PC-3 (cell line): ENCODE measurements around the gene PSMB5. TPM values are rescaled to one million over a fixed set of nuclear protein-coding genes. Genes with fewer than 3 reads are reported as not detected.

Experiments
- ATAC-seq: fragments of 200-7000 bp; cut with Tn5 transposase; 2 replicates; pipeline ENCODE4 v1.9.1; 2020; ENCODE audit warnings: mild to moderate bottlenecking, moderate library complexity
- BruUV-seq: library from RNA; stranded (reverse); fragments of 400-500 nt; replicated peaks from 2 replicates; lab custom pipeline; 2021; lab: Mats Ljungman, UMichigan
- CTCF ChIA-PET: fragments of 300-600 bp; sonication (Branson Sonifier 250); formaldehyde crosslinking; loops from one replicate; lab custom pipeline; 2022; ENCODE audit warnings: antibody characterized with exemption; lab: Charles Lee
- POLR2A ChIA-PET: fragments of 300-600 bp; sonication (Branson Sonifier 250); formaldehyde crosslinking; loops from one replicate; lab custom pipeline; 2022; ENCODE audit warnings: antibody characterized with exemption; ENCODE audit not compliant: unreplicated experiment; lab: Charles Lee
- DNase-seq: peaks from one replicate; pipeline ENCODE4 v3.0.0-alpha.2; 2015
- H2AFZ ChIP-seq: fragments of 300-600 bp; sonication (generic); 2 replicates; pipeline ENCODE4 v1.6.0; 2016; ENCODE audit warnings: antibody characterized with exemption, low read length
- H3F3A ChIP-seq: fragments of 300-600 bp; sonication (generic); one replicate; pipeline ENCODE4 v1.6.0; 2017; ENCODE audit warnings: antibody characterized with exemption, low read length, control low read depth, mild to moderate bottlenecking; ENCODE audit not compliant: unreplicated experiment
- H3K27ac ChIP-seq: fragments of 300-600 bp; sonication (generic); 2 replicates; pipeline ENCODE4 v1.5.1; 2016; ENCODE audit warnings: mild to moderate bottlenecking, low read length
- H3K27me3 ChIP-seq: fragments of 300-600 bp; sonication (generic); 2 replicates; pipeline ENCODE4 v1.6.1; 2016; ENCODE audit warnings: low read length, mixed read lengths
- H3K36me3 ChIP-seq: fragments of 300-600 bp; sonication (generic); 2 replicates; pipeline ENCODE4 v1.6.1; 2016; ENCODE audit warnings: low read depth, mixed run types, low read length, mixed read lengths
- H3K4me1 ChIP-seq: fragments of 300-600 bp; sonication (generic); 2 replicates; pipeline ENCODE4 v1.5.1; 2016; ENCODE audit warnings: low read length; ENCODE audit not compliant: insufficient read depth
- H3K4me2 ChIP-seq: fragments of 300-600 bp; sonication (generic); 2 replicates; pipeline ENCODE4 v1.6.0; 2016; ENCODE audit warnings: low read length
- H3K4me3 ChIP-seq: fragments of 300-600 bp; sonication (generic); 2 replicates; pipeline ENCODE4 v1.5.1; 2016; ENCODE audit warnings: mild to moderate bottlenecking, low read length, mixed read lengths
- H3K79me2 ChIP-seq: fragments of 300-600 bp; sonication (generic); 2 replicates; pipeline ENCODE4 v1.6.1; 2017; ENCODE audit warnings: low read length, mixed read lengths
- H3K9ac ChIP-seq: fragments of 300-600 bp; sonication (generic); 2 replicates; pipeline ENCODE4 v1.6.0; 2016; ENCODE audit warnings: mild to moderate bottlenecking, low read length
- H3K9me2 ChIP-seq: fragments of 300-600 bp; sonication (generic); replicated peaks from 2 replicates; pipeline ENCODE4 v1.6.1; 2016; ENCODE audit warnings: mixed run types, low read length, mixed read lengths
- H3K9me3 ChIP-seq: fragments of 300-600 bp; sonication (generic); 2 replicates; pipeline ENCODE4 v1.6.1; 2016; ENCODE audit warnings: low read length, mixed read lengths
- H4K20me1 ChIP-seq: fragments of 300-600 bp; sonication (generic); 2 replicates; pipeline ENCODE4 v1.6.1; 2016; ENCODE audit warnings: low read length, mixed read lengths
- CTCF ChIP-seq: fragments of 300-600 bp; sonication (generic); conservative IDR thresholded peaks from 2 replicates; pipeline ENCODE4 v1.5.1; 2017; ENCODE audit warnings: antibody characterized with exemption, low read depth, mild to moderate bottlenecking, low read length
- EZH2 ChIP-seq: fragments of 300-600 bp; sonication (generic); IDR thresholded peaks from one replicate; pipeline ENCODE4 v1.6.1; 2017; ENCODE audit warnings: antibody characterized with exemption, mild to moderate bottlenecking, low read length; ENCODE audit not compliant: unreplicated experiment
- EZH2phosphoT487 ChIP-seq: fragments of 300-600 bp; sonication (generic); IDR thresholded peaks from 2 replicates; pipeline ENCODE4 v1.6.1; 2018; ENCODE audit warnings: mild to moderate bottlenecking, antibody characterized with exemption, low read length, borderline replicate concordance
- intact Hi-C: fragments of 100-400 bp; cut with micrococcal nuclease; formaldehyde crosslinking; loops from 2 replicates; pipeline ENCODE4 v1.9.0; 2023
- total RNA-seq: library from RNA; depleted of rRNA; stranded (reverse); fragments of >200 nt; gene quantifications from 2 replicates; pipeline ENCODE4 v1.2.3, GENCODE V29; 2014

The PSMB5 gene
- total RNA-seq, 1 experiment from 2014 or later = 424 TPM

- ChIA-PET POLR2A (no interaction called here), CTCF (interaction anchor here (0.5 to 3.7 kb wide), 3 partner anchors 8 to 44 kb away, joined by 4 to 19 read pairs (median 4); no protein-coding TSS in a partner anchor)
- Histone ChIP-seq H3K27me3 (no peaks in the 10 kb centered on the region), H3K36me3 (peaks cover 73% of the 10 kb centered on the region), H3K4me1 (peaks cover 38% of the 10 kb centered on the region), H3F3A (peaks cover 7% of the 10 kb centered on the region), H3K79me2 (0 out of 2 replicates have a peak, but pooled peaks cover 5% of the 10 kb centered on the region), H3K4me3 (no peak overlapping the region), H4K20me1 (no peaks in the 10 kb centered on the region), H3K9me3 (no peaks in the 10 kb centered on the region), H3K27ac (no peak overlapping the region), H3K4me2 (no peak overlapping the region), H2AFZ (no peak overlapping the region), H3K9me2 (no peaks in the 10 kb centered on the region), H3K9ac (no peak overlapping the region)
- intact Hi-C loops = loop anchor here (2.0 to 10.0 kb wide), 2 partner anchors 32 to 478 kb away; partner anchors contain the start of genes THTPA and ZFHX2
- DNase-seq (peak; percentile 62), ATAC-seq (no peak)
- TF ChIP-seq EZH2 (no peak), CTCF (peak; percentile 83; the same call in 1 of the 2 replicates)
- BruUV-seq = no TSS peak
Measured at GRCh38 chr14:23076785-23077408, 42.2 kb upstream of the PSMB5 start.

GRCh38 chr14:23074906-23075305 lies 40.2 kb upstream of the PSMB5 start:
- no peak overlapping the region for H3K9ac ChIP-seq
- no peak for DNase-seq
- no peak for ATAC-seq
- no TSS peak for BruUV-seq
- intact Hi-C loops = loop anchor here (10.0 kb wide), 1 partner anchor 480 kb away; the partner anchor contains the start of genes THTPA and ZFHX2
- TF ChIP-seq EZH2 = no peak
- no peak for TF ChIP-seq EZH2phosphoT487
- no peak for TF ChIP-seq CTCF
- H3K4me1 ChIP-seq = peaks cover 46% of the 10 kb centered on the region
- H3K4me2 ChIP-seq = no peak overlapping the region
- H3K4me3 ChIP-seq = no peak overlapping the region
- H3K9me2 ChIP-seq = no peaks in the 10 kb centered on the region
- no peaks in the 10 kb centered on the region for H3K9me3 ChIP-seq
- H4K20me1 ChIP-seq = no peaks in the 10 kb centered on the region
- no peak overlapping the region for H3K27ac ChIP-seq
- peaks cover 53% of the 10 kb centered on the region for H3K36me3 ChIP-seq
- POLR2A ChIA-PET = no interaction called here
- CTCF ChIA-PET = no interaction called here
- H2AFZ ChIP-seq = no peak overlapping the region
- H3K79me2 ChIP-seq = peaks cover 22% of the 10 kb centered on the region
- H3K27me3 ChIP-seq = no peaks in the 10 kb centered on the region
- H3F3A ChIP-seq = peaks cover 11% of the 10 kb centered on the region

GRCh38 chr14:23071921-23072539 lies 37.3 kb upstream of the PSMB5 start:
- Histone ChIP-seq H4K20me1 (peaks cover 18% of the 10 kb centered on the region), H3K79me2 (peaks cover 47% of the 10 kb centered on the region), H3K9me2 (no peaks in the 10 kb centered on the region), H3K9ac (peak overlapping the region; percentile 95), H3K4me3 (peak overlapping the region; percentile 94), H2AFZ (no peak overlapping the region), H3K27ac (peak overlapping the region; percentile 57), H3K4me1 (peaks cover 41% of the 10 kb centered on the region), H3K9me3 (no peaks in the 10 kb centered on the region), H3K27me3 (no peaks in the 10 kb centered on the region), H3F3A (peaks cover 4% of the 10 kb centered on the region), H3K36me3 (peaks cover 49% of the 10 kb centered on the region), H3K4me2 (peak overlapping the region; percentile 98)
- TF ChIP-seq EZH2phosphoT487 = no peak
- no peak for TF ChIP-seq EZH2
- no peak for TF ChIP-seq CTCF
- intact Hi-C loops = loop anchor here (10.0 kb wide), 1 partner anchor 483 kb away; the partner anchor contains the start of genes THTPA and ZFHX2
- ATAC-seq (peak; percentile 57), DNase-seq (peak; percentile 69)
- ChIA-PET POLR2A (interaction anchor here (0.9 to 1.6 kb wide), 3 partner anchors 23 to 249 kb away, joined by 4 to 12 read pairs (median 4); partner anchors contain the start of genes ACIN1, C14orf119 and PABPN1), CTCF (interaction anchor here (0.6 to 1.7 kb wide), 7 partner anchors 9 to 141 kb away, joined by 3 to 11 read pairs (median 4); partner anchors contain the start of genes ACIN1 and C14orf119)
- no TSS peak for BruUV-seq
